Chondrocyte (in vitro differentiated cells): Measurements from ENCODE around the gene PLEKHD1. TPM values are rescaled to one million over a fixed set of nuclear protein-coding genes. Genes with fewer than 3 reads are reported as not detected.

Source experiments
- DNase-seq: peaks from one replicate; pipeline ENCODE4 v3.0.0; 2021; ENCODE audit warnings: mixed read lengths, low spot score
- H3K27ac Mint-ChIP-seq: one replicate; pipeline ENCODE4 v1.8.0; 2021; ENCODE audit warnings: mild to moderate bottlenecking, moderate library complexity, mixed read lengths; ENCODE audit not compliant: unreplicated experiment
- H3K27me3 Mint-ChIP-seq: 2 replicates; pipeline ENCODE4 v1.8.0; 2021; ENCODE audit warnings: low read depth, mixed read lengths
- H3K36me3 Mint-ChIP-seq: 2 replicates; pipeline ENCODE4 v1.8.0; 2021; ENCODE audit warnings: low read depth, mixed read lengths
- H3K4me1 Mint-ChIP-seq: 2 replicates; pipeline ENCODE4 v1.8.0; 2021; ENCODE audit warnings: low read depth, mild to moderate bottlenecking, mixed read lengths
- H3K4me3 Mint-ChIP-seq: one replicate; pipeline ENCODE4 v1.8.0; 2021; ENCODE audit warnings: mild to moderate bottlenecking, moderate library complexity, mixed read lengths; ENCODE audit not compliant: unreplicated experiment
- H3K9me3 Mint-ChIP-seq: 2 replicates; pipeline ENCODE4 v1.8.0; 2021; ENCODE audit warnings: low read depth, mixed read lengths
- total RNA-seq: library from RNA; stranded (reverse); gene quantifications from 3 replicates; pipeline ENCODE4 v1.2.1, GENCODE V29; 2021
- TF ChIP-seq, protein P1 (sequence below): fragments of 200-600 bp; sonication (generic); IDR thresholded peaks from 2 replicates; pipeline ENCODE4 v1.5.0; 2021; ENCODE audit warnings: antibody characterized with exemption, mild to moderate bottlenecking, moderate library complexity

The PLEKHD1 gene
- total RNA-seq, 1 donor from 2014 or later, result 0.15 TPM

DNA sequence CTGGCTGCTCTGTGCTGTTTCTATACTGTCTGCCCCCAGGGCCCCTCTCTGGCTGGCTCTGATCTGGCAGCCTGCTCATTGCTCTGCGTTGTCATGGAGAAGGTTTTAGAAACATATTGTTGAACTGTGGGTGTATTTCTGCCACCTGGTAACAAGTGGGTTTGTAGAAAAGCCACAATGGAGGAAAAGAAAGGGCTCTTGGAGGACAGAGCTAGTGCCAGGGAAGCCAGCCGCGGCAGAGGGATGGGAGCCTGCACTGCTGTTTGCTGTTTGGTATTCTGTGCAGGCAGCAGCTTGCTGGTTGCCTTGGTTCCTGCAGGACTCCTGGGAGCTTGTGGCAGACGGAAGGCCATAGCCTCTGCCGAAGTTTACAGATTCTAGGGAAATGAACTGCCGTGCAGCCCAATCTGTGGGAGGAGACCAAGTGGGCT, 75.1 kb downstream of the PLEKHD1 start:
- no peak overlapping the region for H3K4me3 Mint-ChIP-seq
- peaks cover 6% of the 10 kb centered on the region for H3K4me1 Mint-ChIP-seq
- no peak for DNase-seq
- no peak overlapping the region for H3K27ac Mint-ChIP-seq
- TF ChIP-seq, protein P1, sequence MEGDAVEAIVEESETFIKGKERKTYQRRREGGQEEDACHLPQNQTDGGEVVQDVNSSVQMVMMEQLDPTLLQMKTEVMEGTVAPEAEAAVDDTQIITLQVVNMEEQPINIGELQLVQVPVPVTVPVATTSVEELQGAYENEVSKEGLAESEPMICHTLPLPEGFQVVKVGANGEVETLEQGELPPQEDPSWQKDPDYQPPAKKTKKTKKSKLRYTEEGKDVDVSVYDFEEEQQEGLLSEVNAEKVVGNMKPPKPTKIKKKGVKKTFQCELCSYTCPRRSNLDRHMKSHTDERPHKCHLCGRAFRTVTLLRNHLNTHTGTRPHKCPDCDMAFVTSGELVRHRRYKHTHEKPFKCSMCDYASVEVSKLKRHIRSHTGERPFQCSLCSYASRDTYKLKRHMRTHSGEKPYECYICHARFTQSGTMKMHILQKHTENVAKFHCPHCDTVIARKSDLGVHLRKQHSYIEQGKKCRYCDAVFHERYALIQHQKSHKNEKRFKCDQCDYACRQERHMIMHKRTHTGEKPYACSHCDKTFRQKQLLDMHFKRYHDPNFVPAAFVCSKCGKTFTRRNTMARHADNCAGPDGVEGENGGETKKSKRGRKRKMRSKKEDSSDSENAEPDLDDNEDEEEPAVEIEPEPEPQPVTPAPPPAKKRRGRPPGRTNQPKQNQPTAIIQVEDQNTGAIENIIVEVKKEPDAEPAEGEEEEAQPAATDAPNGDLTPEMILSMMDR, result no peak
- no peaks in the 10 kb centered on the region for H3K36me3 Mint-ChIP-seq
- H3K9me3 Mint-ChIP-seq, result no peaks in the 10 kb centered on the region
- H3K27me3 Mint-ChIP-seq, result peaks cover 39% of the 10 kb centered on the region

DNA sequence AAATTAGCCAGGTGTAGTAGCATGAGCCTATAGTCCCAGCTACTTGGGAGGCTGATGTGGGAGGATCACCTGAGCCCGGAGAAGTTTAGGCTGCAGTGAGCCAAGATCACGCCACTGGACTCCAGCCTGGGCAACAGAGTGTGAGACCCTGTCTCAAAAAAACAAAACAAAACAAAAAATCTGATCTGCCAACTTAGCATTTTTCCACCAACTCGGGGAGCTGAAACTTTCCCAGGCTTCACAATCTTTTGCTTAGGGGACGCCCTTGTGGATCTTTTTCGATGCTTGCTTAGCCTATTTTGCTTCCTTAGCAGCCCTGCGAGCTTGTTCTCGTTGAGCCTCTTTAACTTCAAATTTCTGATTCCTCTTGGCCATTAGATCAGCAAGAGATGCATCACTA, 76.3 kb downstream of the PLEKHD1 start:
- no peak for DNase-seq
- TF ChIP-seq, protein P1, result no peak
- H3K4me1 Mint-ChIP-seq, result peaks cover 6% of the 10 kb centered on the region
- no peak overlapping the region for H3K4me3 Mint-ChIP-seq
- H3K9me3 Mint-ChIP-seq, result no peaks in the 10 kb centered on the region
- H3K27me3 Mint-ChIP-seq, result peaks cover 47% of the 10 kb centered on the region
- H3K27ac Mint-ChIP-seq, result no peak overlapping the region
- no peaks in the 10 kb centered on the region for H3K36me3 Mint-ChIP-seq

DNA sequence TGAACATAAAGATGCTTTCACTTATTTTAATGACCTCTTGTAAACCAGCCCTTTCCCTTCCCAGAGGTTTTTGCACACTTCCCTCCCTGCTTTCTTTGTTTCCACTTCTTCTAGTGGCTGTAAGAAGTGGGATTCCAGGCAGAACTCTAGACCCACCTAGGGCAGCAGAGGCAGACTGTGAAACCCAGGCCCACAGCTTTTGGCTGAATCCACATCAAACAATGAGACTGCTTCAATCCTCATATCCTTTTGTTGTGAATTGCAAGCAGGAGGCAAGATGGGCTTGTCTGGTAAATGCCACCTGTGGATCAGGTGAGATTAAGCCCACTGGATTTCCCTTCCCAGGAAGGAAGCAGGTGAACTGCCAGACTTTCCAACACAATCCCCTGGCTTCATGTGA, 77.4 kb downstream of the PLEKHD1 start:
- Mint-ChIP-seq H3K27me3 (peaks cover 58% of the 10 kb centered on the region), H3K9me3 (no peaks in the 10 kb centered on the region), H3K36me3 (no peaks in the 10 kb centered on the region), H3K4me3 (no peak overlapping the region), H3K4me1 (peaks cover 6% of the 10 kb centered on the region), H3K27ac (no peak overlapping the region)
- TF ChIP-seq, protein P1, result no peak
- no peak for DNase-seq

DNA sequence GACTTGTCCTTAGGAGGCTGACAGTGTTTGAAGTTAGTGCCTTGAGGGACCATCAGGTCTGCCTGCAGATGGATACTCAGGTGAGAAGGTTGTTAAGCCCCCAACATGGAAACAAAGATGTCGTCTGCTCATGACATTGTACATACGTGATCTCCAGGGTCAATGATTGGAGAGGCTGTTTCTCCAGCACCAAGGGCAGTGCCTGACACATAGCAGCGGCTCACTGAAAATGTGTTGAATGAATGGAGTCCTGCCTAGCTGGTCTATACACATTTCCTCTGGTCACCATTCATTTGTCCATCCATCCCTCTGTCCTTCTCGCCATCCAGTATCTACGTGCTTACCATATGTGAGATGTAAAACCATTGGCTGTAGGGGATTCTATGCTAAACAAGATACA, 83.0 kb downstream of the PLEKHD1 start:
- Mint-ChIP-seq H3K9me3 (no peaks in the 10 kb centered on the region), H3K27ac (no peak overlapping the region), H3K36me3 (no peaks in the 10 kb centered on the region), H3K4me1 (no peaks in the 10 kb centered on the region), H3K27me3 (peaks cover 71% of the 10 kb centered on the region), H3K4me3 (no peak overlapping the region)
- no peak for DNase-seq
- TF ChIP-seq, protein P1, result no peak

DNA sequence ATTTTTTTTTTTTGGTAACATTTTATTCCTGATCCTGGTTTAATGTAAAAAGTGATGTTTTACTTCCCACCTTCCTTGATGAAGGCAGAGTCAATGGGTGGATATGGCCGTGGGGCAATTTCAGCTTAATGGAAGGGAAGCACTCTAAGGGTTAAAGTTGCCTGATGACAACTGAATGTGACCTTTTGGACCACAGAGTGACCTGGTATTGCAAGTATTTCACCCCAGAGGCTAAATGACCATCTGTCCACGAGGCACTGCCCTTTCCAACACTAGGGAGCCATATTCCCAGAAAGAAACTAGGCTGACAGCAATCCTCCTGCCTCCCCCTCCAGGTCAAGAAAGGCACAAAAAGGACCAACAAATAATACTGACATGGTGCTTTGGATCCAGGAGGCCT, 85.3 kb downstream of the PLEKHD1 start:
- H3K9me3 Mint-ChIP-seq, result no peaks in the 10 kb centered on the region
- TF ChIP-seq, protein P1, result no peak
- H3K4me1 Mint-ChIP-seq, result peaks cover 5% of the 10 kb centered on the region
- peaks cover 67% of the 10 kb centered on the region for H3K27me3 Mint-ChIP-seq
- no peak overlapping the region for H3K4me3 Mint-ChIP-seq
- no peak for DNase-seq
- H3K36me3 Mint-ChIP-seq, result no peaks in the 10 kb centered on the region
- no peak overlapping the region for H3K27ac Mint-ChIP-seq
